ENCODE results near the gene RPS6KA5. TPM values are rescaled to one million over a fixed set of nuclear protein-coding genes. Genes with fewer than 3 reads are reported as not detected.

The RPS6KA5 gene
- total RNA-seq, 2 experiments from 2014 or later = 28.0 to 29.8 TPM

DNA sequence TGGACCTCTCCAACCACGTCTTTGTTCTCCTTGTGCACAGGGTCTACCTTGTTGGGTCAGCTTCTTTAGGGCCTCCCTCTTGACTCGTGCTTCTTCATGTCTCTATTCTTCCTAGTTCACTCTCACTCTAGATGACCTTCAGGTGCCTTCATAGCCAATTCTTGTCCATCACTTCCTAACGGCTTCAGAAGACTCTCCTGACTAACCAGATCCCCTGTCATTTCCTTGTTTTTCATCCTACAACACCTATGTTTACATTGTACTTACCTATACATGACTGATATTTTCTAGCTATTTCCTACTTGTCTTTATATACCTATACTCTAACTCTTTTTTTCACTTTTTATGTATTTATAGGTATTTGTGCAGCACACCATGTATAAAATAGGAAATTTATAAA is 117.1 kb downstream of the RPS6KA5 start:
- ChIA-PET POLR2A (interaction anchor here (0.8 kb wide), 1 partner anchor 17 kb away, joined by 3 read pairs; no protein-coding TSS in a partner anchor), CTCF (no interaction called here)
- no peak for ATAC-seq (ENCODE audit: poor library complexity)
- H3K9me3 ChIP-seq (ENCODE audit: control insufficient read depth in 1 of 2, insufficient read depth in 1 of 2, low read length in 2 of 2) = peaks cover 8 to 16% of the 10 kb centered on the region in 2 experiments
- H3K36me3 ChIP-seq (ENCODE audit: insufficient read depth, low read length) = peaks cover 33% of the 10 kb centered on the region
- H3K27me3 ChIP-seq (ENCODE audit: control insufficient read depth in 1 of 2, insufficient read depth in 2 of 2, low read length in 2 of 2) = no peaks in the 10 kb centered on the region
- no peak overlapping the region for H3K27ac ChIP-seq (ENCODE audit: low read depth in 1 of 2, low read length in 2 of 2)
- Mint-ChIP-seq H3K27ac (no peak overlapping the region), H3K27me3 (no peaks in the 10 kb centered on the region), H3K9me3 (peaks cover 15% of the 10 kb centered on the region), H3K36me3 (ENCODE audit: low read depth) (peaks cover 74% of the 10 kb centered on the region), H3K4me1 (ENCODE audit: low read depth) (no peaks in the 10 kb centered on the region), H3K4me3 (no peak overlapping the region)
- TF ChIP-seq, protein P1, sequence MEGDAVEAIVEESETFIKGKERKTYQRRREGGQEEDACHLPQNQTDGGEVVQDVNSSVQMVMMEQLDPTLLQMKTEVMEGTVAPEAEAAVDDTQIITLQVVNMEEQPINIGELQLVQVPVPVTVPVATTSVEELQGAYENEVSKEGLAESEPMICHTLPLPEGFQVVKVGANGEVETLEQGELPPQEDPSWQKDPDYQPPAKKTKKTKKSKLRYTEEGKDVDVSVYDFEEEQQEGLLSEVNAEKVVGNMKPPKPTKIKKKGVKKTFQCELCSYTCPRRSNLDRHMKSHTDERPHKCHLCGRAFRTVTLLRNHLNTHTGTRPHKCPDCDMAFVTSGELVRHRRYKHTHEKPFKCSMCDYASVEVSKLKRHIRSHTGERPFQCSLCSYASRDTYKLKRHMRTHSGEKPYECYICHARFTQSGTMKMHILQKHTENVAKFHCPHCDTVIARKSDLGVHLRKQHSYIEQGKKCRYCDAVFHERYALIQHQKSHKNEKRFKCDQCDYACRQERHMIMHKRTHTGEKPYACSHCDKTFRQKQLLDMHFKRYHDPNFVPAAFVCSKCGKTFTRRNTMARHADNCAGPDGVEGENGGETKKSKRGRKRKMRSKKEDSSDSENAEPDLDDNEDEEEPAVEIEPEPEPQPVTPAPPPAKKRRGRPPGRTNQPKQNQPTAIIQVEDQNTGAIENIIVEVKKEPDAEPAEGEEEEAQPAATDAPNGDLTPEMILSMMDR (IDR thresholded peaks at IDR 0.05) = no peak
- H3K4me3 ChIP-seq (ENCODE audit: low read length) = no peak overlapping the region
- H3K4me1 ChIP-seq (ENCODE audit: insufficient read depth, low read length) = no peaks in the 10 kb centered on the region
- no peak for DNase-seq
- intact Hi-C loops (cut with DNase I, micrococcal nuclease) = no loop called here

DNA sequence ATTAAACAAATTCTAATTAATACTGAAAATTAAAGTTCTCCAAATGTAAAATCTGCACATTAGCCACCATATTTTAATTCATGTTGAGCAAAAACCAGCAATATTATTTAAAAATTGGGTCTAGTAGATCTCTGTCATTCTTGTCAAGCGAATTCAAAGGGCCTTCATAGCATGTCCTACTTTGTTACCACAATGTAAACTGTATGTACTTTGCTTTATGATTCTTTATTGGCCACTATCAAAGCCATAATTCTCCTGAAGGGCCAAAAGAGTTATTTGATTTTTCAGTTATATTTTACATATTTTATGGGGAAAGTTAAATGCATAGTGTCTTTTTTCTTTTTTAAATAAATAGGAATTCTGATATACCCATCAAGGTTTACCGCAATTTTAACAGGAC is 117.9 kb downstream of the RPS6KA5 start:
- H3K4me1 ChIP-seq (ENCODE audit: insufficient read depth, low read length) = no peaks in the 10 kb centered on the region
- CTCF ChIA-PET = no interaction called here
- H3K9me3 Mint-ChIP-seq = peaks cover 15% of the 10 kb centered on the region
- H3K27ac ChIP-seq (ENCODE audit: low read depth in 1 of 2, low read length in 2 of 2) = no peak overlapping the region
- H3K27me3 ChIP-seq (ENCODE audit: control insufficient read depth in 1 of 2, insufficient read depth in 2 of 2, low read length in 2 of 2) = no peaks in the 10 kb centered on the region
- POLR2A ChIA-PET = no interaction called here
- TF ChIP-seq, protein P1 (IDR thresholded peaks at IDR 0.05) = no peak
- intact Hi-C loops (cut with DNase I, micrococcal nuclease) = no loop called here
- no peak overlapping the region for H3K4me3 Mint-ChIP-seq
- DNase-seq (no peak), ATAC-seq (ENCODE audit: poor library complexity) (no peak)
- peaks cover 83% of the 10 kb centered on the region for H3K36me3 Mint-ChIP-seq (ENCODE audit: low read depth)
- no peaks in the 10 kb centered on the region for H3K27me3 Mint-ChIP-seq
- H3K27ac Mint-ChIP-seq = no peak overlapping the region
- peaks cover 11 to 16% of the 10 kb centered on the region in 2 experiments for H3K9me3 ChIP-seq (ENCODE audit: control insufficient read depth in 1 of 2, insufficient read depth in 1 of 2, low read length in 2 of 2)
- H3K4me1 Mint-ChIP-seq (ENCODE audit: low read depth) = no peaks in the 10 kb centered on the region
- H3K36me3 ChIP-seq (ENCODE audit: insufficient read depth, low read length) = peaks cover 33% of the 10 kb centered on the region
- H3K4me3 ChIP-seq (ENCODE audit: low read length) = no peak overlapping the region

DNA sequence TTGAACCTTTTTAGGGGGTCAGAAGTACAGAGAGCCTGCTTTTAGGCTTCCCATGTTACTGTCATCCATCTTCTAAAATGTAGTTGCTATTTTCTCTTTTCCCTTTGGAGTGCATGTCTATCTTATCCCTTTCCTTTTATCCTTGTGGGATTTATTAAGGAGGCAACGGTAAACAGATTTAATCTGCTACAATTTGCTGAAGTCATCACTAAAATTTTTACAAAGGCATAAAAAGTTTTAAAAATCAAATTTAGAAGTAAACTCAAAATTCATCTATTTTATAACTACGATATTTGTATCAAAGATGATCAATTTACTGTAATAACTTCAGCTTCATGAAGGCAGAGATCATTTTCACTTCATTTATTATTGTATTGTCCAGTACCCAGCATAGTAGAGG is 118.7 kb downstream of the RPS6KA5 start:
- intact Hi-C loops (cut with DNase I, micrococcal nuclease) = no loop called here
- Mint-ChIP-seq H3K27ac (no peak overlapping the region), H3K36me3 (ENCODE audit: low read depth) (peaks cover 89% of the 10 kb centered on the region), H3K4me1 (ENCODE audit: low read depth) (no peaks in the 10 kb centered on the region), H3K4me3 (no peak overlapping the region), H3K9me3 (peaks cover 15% of the 10 kb centered on the region), H3K27me3 (no peaks in the 10 kb centered on the region)
- no peaks in the 10 kb centered on the region for H3K4me1 ChIP-seq (ENCODE audit: insufficient read depth, low read length)
- H3K9me3 ChIP-seq (ENCODE audit: control insufficient read depth in 1 of 2, insufficient read depth in 1 of 2, low read length in 2 of 2) = peaks cover 11 to 16% of the 10 kb centered on the region in 2 experiments
- no peaks in the 10 kb centered on the region for H3K27me3 ChIP-seq (ENCODE audit: control insufficient read depth in 1 of 2, insufficient read depth in 2 of 2, low read length in 2 of 2)
- ChIA-PET POLR2A (no interaction called here), CTCF (no interaction called here)
- no peak overlapping the region for H3K4me3 ChIP-seq (ENCODE audit: low read length)
- no peak overlapping the region for H3K27ac ChIP-seq (ENCODE audit: low read depth in 1 of 2, low read length in 2 of 2)
- TF ChIP-seq, protein P1 (IDR thresholded peaks at IDR 0.05) = no peak
- DNase-seq (no peak), ATAC-seq (ENCODE audit: poor library complexity) (no peak)
- H3K36me3 ChIP-seq (ENCODE audit: insufficient read depth, low read length) = peaks cover 33% of the 10 kb centered on the region
